Measurements from ENCODE around the gene SLCO2A1. TPM values are rescaled to one million over a fixed set of nuclear protein-coding genes. Genes with fewer than 3 reads are reported as not detected.
A peak's percentile ranks its signal among the peaks of the same experiment; 100 is the strongest.

Gene SLCO2A1
- total and polyA plus RNA-seq, 2 donors from 2014 or later = 27.2 to 169 TPM

DNA sequence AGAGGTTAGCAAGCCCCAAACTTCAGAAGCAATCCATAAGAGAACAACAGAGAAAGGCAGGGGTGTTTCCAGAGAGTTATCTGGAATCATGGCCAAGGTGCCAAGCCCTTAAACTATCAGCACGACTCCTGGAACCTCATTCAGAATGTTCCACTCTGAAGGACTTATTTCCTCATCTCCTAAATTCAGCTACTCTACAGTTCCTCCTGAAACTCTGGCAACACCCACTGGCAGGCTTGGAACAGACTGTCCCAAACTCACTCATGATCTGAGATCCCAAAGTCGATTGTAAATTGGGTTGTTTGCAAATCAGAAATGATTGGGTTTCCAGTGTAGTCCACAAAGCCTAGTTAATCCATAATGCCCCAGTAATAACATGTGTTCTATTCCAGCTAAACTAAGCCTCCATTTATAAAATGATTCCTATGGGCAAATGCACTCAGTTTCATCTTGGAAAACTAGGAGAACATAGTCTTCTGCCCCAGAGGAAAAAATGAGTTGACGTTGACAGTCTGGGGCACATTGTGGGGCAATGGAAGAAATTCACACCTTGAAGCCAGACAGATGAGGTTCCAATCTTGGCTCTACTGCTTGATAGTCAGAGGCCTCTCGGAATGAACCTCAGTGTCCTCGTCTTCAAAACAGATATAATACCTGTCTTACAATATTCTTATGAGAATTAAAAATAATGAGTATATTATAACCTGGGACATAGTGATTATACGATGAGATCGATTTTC is 65.9 kb downstream of the SLCO2A1 start:
- H3K9me3 ChIP-seq (ENCODE audit: control insufficient read depth in 2 of 3, insufficient read depth in 1 of 3, low read length in 3 of 3) = no peaks in the 10 kb centered on the region
- peaks cover 0 to 3% (median 0%) of the 10 kb centered on the region in 3 donors for H3K4me1 ChIP-seq (ENCODE audit: control insufficient read depth in 2 of 3, insufficient read depth in 2 of 3, low read depth in 1 of 3, low read length in 3 of 3)
- H3K36me3 ChIP-seq (ENCODE audit: control insufficient read depth in 2 of 3, insufficient read depth in 3 of 3, low read length in 3 of 3) = no peaks in the 10 kb centered on the region
- no peak overlapping the region for H3K4me3 ChIP-seq (ENCODE audit: low read length in 3 of 3)
- no peak overlapping the region for H3K9ac ChIP-seq (ENCODE audit: low read length in 3 of 3)
- DNase-seq (no peak), FAIRE-seq (no peak)
- no peak overlapping the region for H3K27ac ChIP-seq (ENCODE audit: low read depth in 2 of 2, low read length in 2 of 2)
- intact Hi-C loops (cut with DNase I) = no loop called here
- TF ChIP-seq, protein P1, sequence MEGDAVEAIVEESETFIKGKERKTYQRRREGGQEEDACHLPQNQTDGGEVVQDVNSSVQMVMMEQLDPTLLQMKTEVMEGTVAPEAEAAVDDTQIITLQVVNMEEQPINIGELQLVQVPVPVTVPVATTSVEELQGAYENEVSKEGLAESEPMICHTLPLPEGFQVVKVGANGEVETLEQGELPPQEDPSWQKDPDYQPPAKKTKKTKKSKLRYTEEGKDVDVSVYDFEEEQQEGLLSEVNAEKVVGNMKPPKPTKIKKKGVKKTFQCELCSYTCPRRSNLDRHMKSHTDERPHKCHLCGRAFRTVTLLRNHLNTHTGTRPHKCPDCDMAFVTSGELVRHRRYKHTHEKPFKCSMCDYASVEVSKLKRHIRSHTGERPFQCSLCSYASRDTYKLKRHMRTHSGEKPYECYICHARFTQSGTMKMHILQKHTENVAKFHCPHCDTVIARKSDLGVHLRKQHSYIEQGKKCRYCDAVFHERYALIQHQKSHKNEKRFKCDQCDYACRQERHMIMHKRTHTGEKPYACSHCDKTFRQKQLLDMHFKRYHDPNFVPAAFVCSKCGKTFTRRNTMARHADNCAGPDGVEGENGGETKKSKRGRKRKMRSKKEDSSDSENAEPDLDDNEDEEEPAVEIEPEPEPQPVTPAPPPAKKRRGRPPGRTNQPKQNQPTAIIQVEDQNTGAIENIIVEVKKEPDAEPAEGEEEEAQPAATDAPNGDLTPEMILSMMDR (IDR thresholded peaks at IDR 0.05; ENCODE audit: borderline replicate concordance, extremely low read depth, insufficient read depth) = no peak
- H3K27me3 ChIP-seq (ENCODE audit: control insufficient read depth, insufficient read depth, low read length) = no peaks in the 10 kb centered on the region

DNA sequence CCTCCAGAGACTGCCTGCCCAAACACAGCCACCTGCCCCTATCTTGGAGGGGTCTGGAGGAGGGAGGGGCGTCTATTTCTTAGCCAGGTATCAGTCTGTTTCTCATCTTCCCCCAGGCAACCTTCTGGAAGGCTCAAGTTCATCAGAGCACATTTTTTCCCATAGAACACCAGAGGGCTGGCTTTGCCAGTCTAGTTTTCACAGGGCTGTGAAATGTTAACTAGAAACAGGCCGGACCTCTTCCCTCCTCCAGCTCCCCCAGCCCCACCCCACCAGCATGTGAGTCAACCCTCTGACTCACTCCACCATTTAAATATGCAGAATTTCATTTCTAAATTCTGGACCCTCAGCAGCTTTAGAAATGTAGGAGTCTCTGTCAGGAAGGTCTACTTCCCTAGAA is 66.9 kb downstream of the SLCO2A1 start:
- Histone ChIP-seq H3K9me3 (ENCODE audit: control insufficient read depth in 2 of 3, insufficient read depth in 1 of 3, low read length in 3 of 3) (no peaks in the 10 kb centered on the region), H3K4me3 (ENCODE audit: low read length in 3 of 3) (no peak overlapping the region), H3K27me3 (ENCODE audit: control insufficient read depth, insufficient read depth, low read length) (no peaks in the 10 kb centered on the region), H3K9ac (ENCODE audit: low read length in 3 of 3) (no peak overlapping the region), H3K4me1 (ENCODE audit: control insufficient read depth in 2 of 3, insufficient read depth in 2 of 3, low read depth in 1 of 3, low read length in 3 of 3) (peaks cover 0 to 3% (median 0%) of the 10 kb centered on the region in 3 donors), H3K36me3 (ENCODE audit: control insufficient read depth in 2 of 3, insufficient read depth in 3 of 3, low read length in 3 of 3) (no peaks in the 10 kb centered on the region), H3K27ac (ENCODE audit: low read depth in 2 of 2, low read length in 2 of 2) (no peak overlapping the region)
- peak in 1 of 5 donors; percentile 47 for DNase-seq
- TF ChIP-seq, protein P1 (IDR thresholded peaks at IDR 0.05; ENCODE audit: borderline replicate concordance, extremely low read depth, insufficient read depth) = no peak
- no peak for FAIRE-seq
- intact Hi-C loops (cut with DNase I) = no loop called here

DNA sequence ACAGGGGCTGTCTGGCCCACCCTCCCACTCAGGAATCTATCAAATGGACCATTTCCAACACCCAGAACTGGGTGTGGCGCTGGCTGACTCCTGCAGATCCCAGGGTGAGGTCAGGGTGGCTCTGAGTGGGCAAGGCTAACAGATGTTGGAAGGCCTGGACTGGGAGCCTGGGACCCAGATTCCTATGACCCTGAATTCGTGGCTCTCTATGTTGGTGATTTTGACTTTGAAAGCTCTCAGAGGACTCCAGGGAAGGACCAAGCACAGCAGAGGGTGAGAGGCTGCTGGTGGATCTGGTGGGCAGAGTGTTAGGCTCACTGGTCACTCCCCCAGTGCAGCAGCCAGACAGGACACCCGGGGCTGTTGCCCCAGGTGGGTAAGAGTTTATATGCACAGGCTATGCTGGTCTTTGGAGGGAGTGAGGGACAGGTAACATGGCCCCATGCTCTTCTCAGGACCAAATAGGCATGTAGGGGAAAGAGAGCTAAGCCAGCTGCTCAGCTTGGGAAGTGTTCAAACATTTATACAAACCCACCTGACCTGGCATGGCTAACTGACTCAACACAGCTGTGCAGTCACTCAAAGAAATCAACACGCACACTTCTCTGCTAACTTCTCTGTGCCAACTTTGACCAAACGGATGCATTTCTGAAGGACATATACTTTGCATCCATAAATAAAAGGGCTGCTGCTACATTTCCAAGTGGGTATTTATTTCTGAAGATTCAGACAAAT is 71.5 kb downstream of the SLCO2A1 start:
- H3K9me3 ChIP-seq (ENCODE audit: control insufficient read depth in 2 of 3, insufficient read depth in 1 of 3, low read length in 3 of 3) = no peaks in the 10 kb centered on the region
- FAIRE-seq (no peak), DNase-seq (peak in 1 of 5 donors; percentile 26)
- no peak overlapping the region for H3K4me3 ChIP-seq (ENCODE audit: low read length in 3 of 3)
- TF ChIP-seq, protein P1 (IDR thresholded peaks at IDR 0.05; ENCODE audit: borderline replicate concordance, extremely low read depth, insufficient read depth) = no peak
- H3K4me1 ChIP-seq (ENCODE audit: control insufficient read depth in 2 of 3, insufficient read depth in 2 of 3, low read depth in 1 of 3, low read length in 3 of 3) = peaks cover 0 to 7% (median 0%) of the 10 kb centered on the region in 3 donors
- no peaks in the 10 kb centered on the region for H3K36me3 ChIP-seq (ENCODE audit: control insufficient read depth in 2 of 3, insufficient read depth in 3 of 3, low read length in 3 of 3)
- no peaks in the 10 kb centered on the region for H3K27me3 ChIP-seq (ENCODE audit: control insufficient read depth, insufficient read depth, low read length)
- no peak overlapping the region for H3K27ac ChIP-seq (ENCODE audit: low read depth in 2 of 2, low read length in 2 of 2)
- no peak overlapping the region for H3K9ac ChIP-seq (ENCODE audit: low read length in 3 of 3)
- intact Hi-C loops (cut with DNase I) = no loop called here
